K562 (cell line): ENCODE results near the gene TLDC2. TPM values are rescaled to one million over a fixed set of nuclear protein-coding genes. Genes with fewer than 3 reads are reported as not detected.
A peak's percentile ranks its signal among the peaks of the same experiment; 100 is the strongest.

ENCODE experiments used
- ATAC-seq: fragments of 200-7000 bp; cut with Tn5 transposase; 3 replicates; pipeline ENCODE4 v1.9.1; 2020; ENCODE audit warnings: moderate library complexity
- BruUV-seq: library from RNA; stranded (reverse); fragments of 400-500 nt; replicated peaks from 2 replicates; lab custom pipeline; 2021; lab: Mats Ljungman, UMichigan
- CTCF ChIA-PET: fragments of 300-600 bp; formaldehyde crosslinking; extraction: SDS; loops from one replicate; lab custom pipeline; 2021; ENCODE audit warnings: low intra/inter-chr PET ratio; lab: Yijun Ruan, JAX
- POLR2A ChIA-PET: fragments of 300-600, 350-650 bp; sonication (Branson Sonifier 250); formaldehyde crosslinking; extraction: SDS; loops from one replicate; lab custom pipeline; 2021; ENCODE audit warnings: antibody characterized with exemption, inconsistent platforms; lab: Yijun Ruan, JAX
- DNase-seq, 4 experiments: peaks; one replicate each; pipeline versions ENCODE4 v3.0.0 to v3.0.0-alpha.2; 2011 to 2018; ENCODE audit warnings: low spot score in 3 of 4, mixed read lengths in 3 of 4; ENCODE audit errors: extremely low read depth in 1 of 4
- FAIRE-seq: peaks from 2 replicates; lab custom pipeline; 2011; peaks lifted over from hg19 to GRCh38; lab: Jason Lieb, UNC
- H2AFZ ChIP-seq: 2 replicates; pipeline ENCODE4 v1.6.0; 2011; ENCODE audit warnings: low read depth, low read length, control low read depth, inconsistent platforms
- H3K27ac ChIP-seq: fragments of 200-600 bp; 3 replicates; pipeline ENCODE4 v1.8.0; 2011; ENCODE audit warnings: low read depth, mild to moderate bottlenecking, control low read depth, inconsistent platforms, low read length, moderate library complexity, mixed read lengths; ENCODE audit errors: extremely low read depth
- H3K27me3 ChIP-seq, 2 experiments: fragments of 300-600 bp in 1 of 2; 2 replicates in 1 of 2; 3 replicates in 1 of 2; pipeline versions ENCODE4 v1.6.0 to v1.8.0; 2011; ENCODE audit warnings: inconsistent platforms in 2 of 2, low read length in 2 of 2, mild to moderate bottlenecking in 1 of 2, mixed read lengths in 1 of 2, moderate library complexity in 1 of 2; ENCODE audit not compliant: control insufficient read depth in 2 of 2, insufficient read depth in 2 of 2
- H3K36me3 ChIP-seq: fragments of 300-600 bp; 3 replicates; pipeline ENCODE4 v1.8.0; 2011; ENCODE audit warnings: mild to moderate bottlenecking, low read length, inconsistent platforms; ENCODE audit not compliant: control insufficient read depth, insufficient read depth
- H3K4me1 ChIP-seq, 2 experiments: fragments of 200-600 bp in 1 of 2; replicated peaks in 1 of 2; 2 replicates in 1 of 2; 3 replicates in 1 of 2; pipeline versions ENCODE4 v1.5.1 to v1.8.0; 2011; ENCODE audit warnings: inconsistent platforms in 2 of 2, low read length in 2 of 2, mild to moderate bottlenecking in 1 of 2, mixed read lengths in 1 of 2, moderate library complexity in 1 of 2; ENCODE audit not compliant: control insufficient read depth in 2 of 2, insufficient read depth in 2 of 2
- H3K4me2 ChIP-seq: 2 replicates; pipeline ENCODE4 v1.6.1; 2011; ENCODE audit warnings: low read length, control low read depth, inconsistent platforms, mixed read lengths; ENCODE audit not compliant: insufficient read depth
- H3K4me3 ChIP-seq: fragments of 200-600 bp; sonication (generic), shearing (Covaris generic); 2 replicates; pipeline ENCODE4 v1.5.1; 2016; ENCODE audit warnings: control low read depth, inconsistent platforms
- H3K79me2 ChIP-seq: fragments of 200-600 bp; 3 replicates; pipeline ENCODE4 v1.8.0; 2011; ENCODE audit warnings: low read length, inconsistent platforms; ENCODE audit not compliant: control insufficient read depth, insufficient read depth
- H3K9ac ChIP-seq, 2 experiments: 2 replicates each; pipeline versions ENCODE4 v1.6.0 to v1.6.1; 2011; ENCODE audit warnings: low read depth in 2 of 2, low read length in 2 of 2, control low read depth in 1 of 2, inconsistent platforms in 1 of 2, mild to moderate bottlenecking in 1 of 2, mixed read lengths in 1 of 2; ENCODE audit not compliant: insufficient read depth in 1 of 2
- H3K9me1 ChIP-seq: one replicate; pipeline ENCODE4 v1.6.0; 2011; ENCODE audit warnings: inconsistent platforms, mild to moderate bottlenecking, low read length, moderate library complexity; ENCODE audit not compliant: control insufficient read depth, insufficient read depth
- H3K9me3 ChIP-seq: replicated peaks from 2 replicates; pipeline ENCODE4 v1.5.1; 2011; ENCODE audit warnings: low read depth, low read length, inconsistent platforms; ENCODE audit not compliant: control insufficient read depth, insufficient read depth
- H4K20me1 ChIP-seq: replicated peaks from 2 replicates; pipeline ENCODE4 v1.6.1; 2011; ENCODE audit warnings: low read length, inconsistent platforms, mixed read lengths; ENCODE audit not compliant: control insufficient read depth, insufficient read depth
- FOXM1 ChIP-seq, 2 experiments: fragments of 450-650 bp in 1 of 2; sonication (generic) in 1 of 2; formaldehyde crosslinking in 1 of 2; IDR thresholded peaks; 2 replicates each; pipeline versions ENCODE4 v1.6.1 to v1.9.0; 2017 to 2022; ENCODE audit warnings: low read depth in 2 of 2, mild to moderate bottlenecking in 2 of 2, missing genetic modification reagents in 1 of 2, moderate library complexity in 1 of 2
- KDM1A ChIP-seq, 2 experiments: fragments of 450-650 bp; IDR thresholded peaks; 2 replicates each; pipeline ENCODE4 v1.6.1; 2016; ENCODE audit warnings: mild to moderate bottlenecking in 2 of 2
- RAD21 ChIP-seq, 2 experiments: fragments of 250-450 bp in 1 of 2; fragments of 450-650 bp in 1 of 2; sonication (Bioruptor Pico) in 1 of 2; formaldehyde crosslinking in 1 of 2; IDR thresholded peaks in 1 of 2; conservative IDR thresholded peaks in 1 of 2; 2 replicates each; pipeline versions ENCODE4 v1.4.0 to v1.8.0; 2020 to 2022; ENCODE audit warnings: mild to moderate bottlenecking in 2 of 2, moderate library complexity in 1 of 2
- RBM15 ChIP-seq: fragments of 200-400 bp; formaldehyde crosslinking; IDR thresholded peaks from 2 replicates; pipeline ENCODE4 v1.6.1; 2018; ENCODE audit warnings: mild to moderate bottlenecking, low read length, moderate library complexity; ENCODE audit not compliant: insufficient read depth
- SAFB2 ChIP-seq: fragments of 200-400 bp; formaldehyde crosslinking; IDR thresholded peaks from 2 replicates; pipeline ENCODE4 v1.6.1; 2018; ENCODE audit warnings: borderline replicate concordance, low read length, low read depth, moderate library complexity; ENCODE audit not compliant: severe bottlenecking
- SMARCA5 ChIP-seq: fragments of 450-650 bp; IDR thresholded peaks from 2 replicates; pipeline ENCODE4 v1.6.1; 2016
- SMARCB1 ChIP-seq: IDR thresholded peaks from 2 replicates; pipeline ENCODE4 v1.6.1; 2011; ENCODE audit warnings: improper control_type of control experiment, low read depth; ENCODE audit not compliant: insufficient read length
- ZNF76 ChIP-seq: fragments of 250-450 bp; sonication (Bioruptor Pico); IDR thresholded peaks from 2 replicates; pipeline ENCODE4 v1.4.0; 2020; ENCODE audit warnings: mild to moderate bottlenecking, moderate library complexity, borderline replicate concordance
- WGBS: fragments of 100-300 bp; shearing (Covaris generic); methylation state at CpG from one replicate; pipeline ENCODE4 v1.1.6; 2016; ENCODE audit warnings: low coverage, mixed read lengths; ENCODE audit not compliant: insufficient coverage; ENCODE audit errors: missing lambda C conversion rate; 5-methylcytosine and 5-hydroxymethylcytosine counted together
- in situ Hi-C: fragments of 300-500 bp; cut with MboI; formaldehyde crosslinking; loops from 4 replicates; pipeline ENCODE4 v1.15.0; 2018; ENCODE audit warnings: inconsistent platforms, mixed read lengths
- intact Hi-C: fragments of 100-400 bp; cut with micrococcal nuclease; formaldehyde crosslinking; loops from 2 replicates; pipeline ENCODE4 v1.14.2; 2022
- polyA plus RNA-seq, 8 experiments: library from polyadenylated mRNA; depleted of rRNA in 4 of 8; stranded (reverse) in 5 of 8; unstranded in 3 of 8; fragments of >200 nt; fragmentation: Nextera tagmentation in 2 of 8; fragmentation: Illumina TruSeq in 1 of 8; extraction: Ambion mirVana in 2 of 8; extraction: Trizol in 1 of 8; gene quantifications; 2 replicates each; pipeline versions ENCODE4 v1.2.1 to v1.2.3, GENCODE V29; 2011 to 2014; ENCODE audit warnings: inconsistent platforms in 1 of 8, missing spikeins in 1 of 8
- total RNA-seq, 7 experiments: library from RNA; depleted of rRNA in 6 of 7; stranded (reverse); fragments of >200 nt in 6 of 7; fragmentation: Illumina TruSeq in 2 of 7; extraction: Trizol in 2 of 7; gene quantifications; 2 replicates each; pipeline versions ENCODE4 v1.2.1 to v1.2.3, GENCODE V29; 2011 to 2021; ENCODE audit warnings: low replicate concordance in 1 of 7

Gene TLDC2
- total and polyA plus RNA-seq, 9 of the 15 experiments (the other 6 are each of a cell fraction or from before 2014, with no cell fraction given): not detected

GRCh38 chr20:36849333-36850065, 26.4 kb upstream of the TLDC2 start:
- ATAC-seq (no peak), DNase-seq (no peak), FAIRE-seq (no peak)
- Histone ChIP-seq H3K27me3 (no peaks in the 10 kb centered on the region), H3K9me1 (no peaks in the 10 kb centered on the region), H3K9ac (peak overlapping the region in 1 of 2 experiments; percentile 61; a peak in 1 of 4 replicates), H3K27ac (no peak overlapping the region), H3K4me1 (peaks cover 2 to 20% of the 10 kb centered on the region in 2 experiments; a peak in 3 of 5 replicates), H2AFZ (no peak overlapping the region), H3K9me3 (peaks cover 3% of the 10 kb centered on the region; the same call in 1 of the 2 replicates), H3K4me3 (no peak overlapping the region), H3K79me2 (peaks cover 63% of the 10 kb centered on the region), H3K4me2 (no peak overlapping the region), H4K20me1 (0 out of 2 replicates have a peak, but pooled peaks cover 3% of the 10 kb centered on the region), H3K36me3 (peaks cover 23% of the 10 kb centered on the region; the same call in 2 of the 3 replicates)
- in situ Hi-C loops: no loop called here
- TF ChIP-seq SAFB2 (no peak), SMARCA5 (no peak), ZNF76 (no peak), KDM1A (IDR thresholded peaks at IDR 0.05) (no peak), RAD21 (CRISPR knock-in tag; conservative IDR thresholded peaks at IDR 0.05 in 1 of 2, IDR thresholded peaks at IDR 0.05 in 1 of 2) (no peak), FOXM1 (IDR thresholded peaks at IDR 0.05; ENCODE audit: low read depth) (no peak), FOXM1 (CRISPR knock-in tag; IDR thresholded peaks at IDR 0.05; ENCODE audit: low read depth) (no peak), RBM15 (no peak), SMARCB1 (no peak)
- ChIA-PET POLR2A (interaction anchor here (1.5 to 7.0 kb wide), 2 partner anchors 10 to 13 kb away, joined by 7 to 65 read pairs; a partner anchor contains a TSS), CTCF (no interaction called here)
- intact Hi-C loops: no loop called here
- BruUV-seq: no TSS peak
- 79% methylated on average over 8 of the region's 9 CpGs for WGBS
